ENCODE results near the gene PIK3R2.
A peak's percentile ranks its signal among the peaks of the same experiment; 100 is the strongest.

The PIK3R2 gene

GRCh38 chr19:18120127-18120526 lies 32.8 kb upstream of the PIK3R2 start:
- TF ChIP-seq FOXP2 (optimal IDR thresholded peaks at IDR 0.05; ENCODE audit: borderline replicate concordance, extremely low read depth, extremely low read length, insufficient read depth): no peak
- no peak for TF ChIP-seq REST (IDR thresholded peaks at IDR 0.05; ENCODE audit: insufficient read depth in 1 of 2, low read depth in 2 of 2, low read length in 2 of 2)
- TF ChIP-seq POLR2AphosphoS5 (IDR thresholded peaks at IDR 0.05; ENCODE audit: low read depth, low read length): no peak
- TF ChIP-seq SIN3A (IDR thresholded peaks at IDR 0.05; ENCODE audit: borderline replicate concordance, insufficient read depth, low read length): no peak
- TF ChIP-seq TAF1 (IDR thresholded peaks at IDR 0.05; ENCODE audit: borderline replicate concordance, insufficient read depth, low read length): no peak

- no peak for TF ChIP-seq REST (IDR thresholded peaks at IDR 0.05; ENCODE audit: insufficient read depth in 1 of 2, low read depth in 2 of 2, low read length in 2 of 2)
- TF ChIP-seq POLR2AphosphoS5 (IDR thresholded peaks at IDR 0.05; ENCODE audit: low read depth, low read length): no peak
Observed at GRCh38 chr19:18121166-18121565, 31.8 kb upstream of the PIK3R2 start.

- no peak for TF ChIP-seq POLR2AphosphoS5 (IDR thresholded peaks at IDR 0.05; ENCODE audit: low read depth, low read length)
- TF ChIP-seq SIN3A (IDR thresholded peaks at IDR 0.05; ENCODE audit: borderline replicate concordance, insufficient read depth, low read length): no peak
- TF ChIP-seq TAF1 (IDR thresholded peaks at IDR 0.05; ENCODE audit: borderline replicate concordance, insufficient read depth, low read length): no peak
- TF ChIP-seq REST (IDR thresholded peaks at IDR 0.05; ENCODE audit: insufficient read depth in 1 of 2, low read depth in 2 of 2, low read length in 2 of 2): no peak
- no peak for TF ChIP-seq FOXP2 (optimal IDR thresholded peaks at IDR 0.05; ENCODE audit: borderline replicate concordance, extremely low read depth, extremely low read length, insufficient read depth)
Observed at GRCh38 chr19:18122424-18122823, 30.5 kb upstream of the PIK3R2 start.

GRCh38 chr19:18122860-18123795 lies 29.8 kb upstream of the PIK3R2 start:
- TF ChIP-seq FOXP2 (optimal IDR thresholded peaks at IDR 0.05; ENCODE audit: borderline replicate concordance, extremely low read depth, extremely low read length, insufficient read depth) (peak; percentile 26), TAF1 (IDR thresholded peaks at IDR 0.05; ENCODE audit: borderline replicate concordance, insufficient read depth, low read length) (no peak)

- no peak for TF ChIP-seq TAF1 (IDR thresholded peaks at IDR 0.05; ENCODE audit: borderline replicate concordance, insufficient read depth, low read length)
Observed at GRCh38 chr19:18123819-18124218, 29.1 kb upstream of the PIK3R2 start.

GRCh38 chr19:18126097-18126496 lies 26.9 kb upstream of the PIK3R2 start:
- no peak for TF ChIP-seq SIN3A (IDR thresholded peaks at IDR 0.05; ENCODE audit: borderline replicate concordance, insufficient read depth, low read length)
- TF ChIP-seq FOXP2 (optimal IDR thresholded peaks at IDR 0.05; ENCODE audit: borderline replicate concordance, extremely low read depth, extremely low read length, insufficient read depth): no peak
- TF ChIP-seq TAF1 (IDR thresholded peaks at IDR 0.05; ENCODE audit: borderline replicate concordance, insufficient read depth, low read length): no peak
- no peak for TF ChIP-seq REST (IDR thresholded peaks at IDR 0.05; ENCODE audit: insufficient read depth in 1 of 2, low read depth in 2 of 2, low read length in 2 of 2)
- no peak for TF ChIP-seq POLR2AphosphoS5 (IDR thresholded peaks at IDR 0.05; ENCODE audit: low read depth, low read length)
